ENCODE measurements around the gene ACBD5.

The ACBD5 gene

DNA sequence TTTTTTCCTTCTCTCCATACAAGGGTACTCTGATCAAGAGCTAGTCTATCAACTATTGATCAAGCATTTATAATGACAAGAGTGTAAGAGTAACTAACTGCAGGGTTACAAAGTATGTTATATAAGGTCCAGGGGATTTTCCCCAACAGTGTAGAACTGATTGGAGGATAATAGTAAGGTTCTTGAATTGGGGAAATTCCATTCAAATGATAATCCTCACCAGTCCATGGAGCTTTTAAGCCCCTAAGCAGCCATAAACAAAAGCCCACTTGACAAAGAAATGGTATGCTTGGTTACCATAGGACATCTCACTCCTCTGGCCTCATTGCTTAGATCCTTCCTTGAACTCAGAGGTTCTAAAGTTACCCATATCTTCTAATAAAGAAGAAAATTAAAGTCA, 94.7 kb downstream of the ACBD5 start:
- DNase-seq, result no peak
